HL-60 (cell line): ENCODE results near the gene IFT20.
A peak's percentile ranks its signal among the peaks of the same experiment; 100 is the strongest.

Experiments used
- DNase-seq, 2 experiments: peaks; one replicate each; pipeline ENCODE4 v3.0.0-alpha.2; 2010 to 2020; ENCODE audit warnings: low read depth in 1 of 2, low spot score in 1 of 2
- H3K27ac ChIP-seq: fragments of 250-450 bp; sonication (Bioruptor Pico); replicated peaks from 2 replicates; pipeline ENCODE4 v1.5.1; 2020; ENCODE audit warnings: mild to moderate bottlenecking, moderate library complexity
- H3K27me3 ChIP-seq: fragments of 250-450 bp; sonication (Bioruptor Pico); 2 replicates; pipeline ENCODE4 v1.5.1; 2021; ENCODE audit warnings: mild to moderate bottlenecking, moderate library complexity; ENCODE audit not compliant: insufficient read depth, poor library complexity, severe bottlenecking
- H3K4me3 ChIP-seq: replicated peaks from 2 replicates; pipeline ENCODE4 v1.5.1; 2011; ENCODE audit warnings: mild to moderate bottlenecking, control low read depth, low read length; ENCODE audit not compliant: insufficient read depth
- CTCF ChIP-seq: IDR thresholded peaks from one replicate; pipeline ENCODE4 v1.5.1; 2011; ENCODE audit warnings: low read length, control low read depth, inconsistent platforms; ENCODE audit not compliant: insufficient read depth
- GABPA ChIP-seq: IDR thresholded peaks from 2 replicates; pipeline ENCODE4 v1.6.1; 2012; ENCODE audit warnings: low read depth
- POLR2AphosphoS5 ChIP-seq: IDR thresholded peaks from 2 replicates; pipeline ENCODE4 v1.6.1; 2012; ENCODE audit warnings: low read depth
- REST ChIP-seq: IDR thresholded peaks from 2 replicates; pipeline ENCODE4 v1.6.1; 2012; ENCODE audit warnings: low read depth; ENCODE audit not compliant: insufficient replicate concordance
- SPI1 ChIP-seq: IDR thresholded peaks from 2 replicates; pipeline ENCODE4 v1.6.1; 2012; ENCODE audit warnings: low read depth, mild to moderate bottlenecking, borderline replicate concordance

IFT20 gene

GRCh38 chr17:28338056-28338768 is 2.9 kb upstream of the IFT20 start:
- no peak for TF ChIP-seq GABPA
- TF ChIP-seq CTCF: no peak
- TF ChIP-seq SPI1: no peak
- no peak for TF ChIP-seq REST
- TF ChIP-seq POLR2AphosphoS5: no peak
- no peak overlapping the region for H3K4me3 ChIP-seq
- no peaks in the 10 kb centered on the region for H3K27me3 ChIP-seq
- no peak overlapping the region for H3K27ac ChIP-seq
- no peak for DNase-seq

GRCh38 chr17:28335959-28336871 is 943 bp upstream of the IFT20 start:
- no peaks in the 10 kb centered on the region for H3K27me3 ChIP-seq
- TF ChIP-seq REST (no peak), CTCF (no peak), POLR2AphosphoS5 (no peak), GABPA (no peak), SPI1 (no peak)
- DNase-seq: peak in 1 of 2 experiments; percentile 10
- peak overlapping the region; percentile 97 for H3K4me3 ChIP-seq
- H3K27ac ChIP-seq: peak overlapping the region; percentile 46

- Histone ChIP-seq H3K27ac (peak overlapping the region; percentile 69), H3K27me3 (no peaks in the 10 kb centered on the region), H3K4me3 (peak overlapping the region; percentile 97)
- no peak for TF ChIP-seq REST
- TF ChIP-seq POLR2AphosphoS5: no peak
- no peak for TF ChIP-seq GABPA
- TF ChIP-seq CTCF: no peak
- TF ChIP-seq SPI1: no peak
- DNase-seq: no peak
Observed at GRCh38 chr17:28334666-28335200, 539 bp downstream of the IFT20 start.
